ENCODE data around the gene MFSD6.

Gene MFSD6

DNA sequence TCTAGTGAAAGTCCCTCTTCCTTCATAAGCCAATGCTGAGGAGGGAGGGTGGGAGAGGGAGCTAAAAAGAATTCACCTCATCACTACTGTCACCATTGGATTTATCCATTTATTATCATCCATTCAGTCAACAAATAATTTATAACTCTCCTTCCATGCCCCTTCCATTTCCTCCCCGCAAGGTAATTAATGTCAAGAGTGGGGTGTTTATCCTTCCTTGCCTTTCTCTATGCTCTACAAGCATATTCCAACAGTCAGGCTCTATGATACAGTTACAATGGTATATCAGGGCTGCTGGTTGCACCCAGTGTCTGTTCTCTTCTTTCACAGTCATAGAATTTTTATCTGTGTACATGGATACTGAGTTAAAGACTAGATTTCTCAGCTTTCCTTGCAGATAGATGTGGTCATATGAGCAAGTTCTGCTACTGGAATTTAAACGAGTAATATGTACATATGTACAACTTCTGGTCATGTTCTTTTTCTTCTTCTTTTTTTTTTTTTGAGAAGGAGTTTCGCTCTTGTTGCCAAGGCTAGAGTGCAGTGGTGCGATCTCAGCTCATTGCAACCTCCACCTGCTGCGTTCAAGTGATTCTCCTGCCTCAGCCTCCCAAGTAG is 5.1 kb upstream of the MFSD6 start:
- no peak overlapping the region for H3K4me3 ChIP-seq (ENCODE audit: low read depth, low read length)
- DNase-seq (ENCODE audit: low read depth): no peak

DNA sequence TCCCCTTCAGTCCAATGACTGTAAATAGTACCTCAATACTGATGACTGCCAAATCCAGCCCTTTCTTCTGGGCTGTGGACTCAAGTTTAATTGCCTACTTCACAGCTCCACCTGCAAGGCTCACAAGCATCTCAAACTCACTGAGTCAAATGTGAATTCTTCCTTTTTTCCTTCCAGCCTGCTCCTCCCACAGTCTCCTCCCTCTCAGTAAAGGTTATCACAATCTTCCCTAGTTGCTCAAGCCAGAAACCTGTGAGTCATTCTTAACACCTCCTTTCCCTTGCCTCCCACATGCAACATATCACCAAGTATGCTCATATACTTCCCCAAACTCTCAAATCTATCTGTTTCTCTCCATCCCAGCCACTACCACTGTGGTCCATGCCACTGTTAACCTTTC is 3.7 kb upstream of the MFSD6 start:
- DNase-seq (ENCODE audit: low read depth): peak; percentile 3
- H3K4me3 ChIP-seq (ENCODE audit: low read depth, low read length): no peak overlapping the region

- no peak for DNase-seq (ENCODE audit: low read depth)
- no peak overlapping the region for H3K4me3 ChIP-seq (ENCODE audit: low read depth, low read length)
These were observed 3.1 kb upstream of the MFSD6 start for GRCh38 chr2:190405070-190405469.

- DNase-seq (ENCODE audit: low read depth): no peak
- no peak overlapping the region for H3K4me3 ChIP-seq (ENCODE audit: low read depth, low read length)
These were observed 2.2 kb upstream of the MFSD6 start for GRCh38 chr2:190405995-190406394.

GRCh38 chr2:190406805-190407204 is 1.4 kb upstream of the MFSD6 start:
- no peak for DNase-seq (ENCODE audit: low read depth)
- H3K4me3 ChIP-seq (ENCODE audit: low read depth, low read length): no peak overlapping the region

- H3K4me3 ChIP-seq (ENCODE audit: low read depth, low read length): no peak overlapping the region
- no peak for DNase-seq (ENCODE audit: low read depth)
These were observed 901 bp upstream of the MFSD6 start for GRCh38 chr2:190407246-190407661.

- no peak for DNase-seq (ENCODE audit: low read depth)
- H3K4me3 ChIP-seq (ENCODE audit: low read depth, low read length): peak overlapping the region; percentile 55
These were observed 550 bp downstream of the MFSD6 start for GRCh38 chr2:190408538-190409271.

GRCh38 chr2:190409616-190410015 is 1.5 kb downstream of the MFSD6 start:
- H3K4me3 ChIP-seq (ENCODE audit: low read depth, low read length): no peak overlapping the region
- DNase-seq (ENCODE audit: low read depth): no peak

GRCh38 chr2:190410166-190410565 is 2.0 kb downstream of the MFSD6 start:
- H3K4me3 ChIP-seq (ENCODE audit: low read depth, low read length): no peak overlapping the region
- no peak for DNase-seq (ENCODE audit: low read depth)

- DNase-seq (ENCODE audit: low read depth): no peak
- no peak overlapping the region for H3K4me3 ChIP-seq (ENCODE audit: low read depth, low read length)
These were observed 4.8 kb downstream of the MFSD6 start for GRCh38 chr2:190412966-190413365.

DNA sequence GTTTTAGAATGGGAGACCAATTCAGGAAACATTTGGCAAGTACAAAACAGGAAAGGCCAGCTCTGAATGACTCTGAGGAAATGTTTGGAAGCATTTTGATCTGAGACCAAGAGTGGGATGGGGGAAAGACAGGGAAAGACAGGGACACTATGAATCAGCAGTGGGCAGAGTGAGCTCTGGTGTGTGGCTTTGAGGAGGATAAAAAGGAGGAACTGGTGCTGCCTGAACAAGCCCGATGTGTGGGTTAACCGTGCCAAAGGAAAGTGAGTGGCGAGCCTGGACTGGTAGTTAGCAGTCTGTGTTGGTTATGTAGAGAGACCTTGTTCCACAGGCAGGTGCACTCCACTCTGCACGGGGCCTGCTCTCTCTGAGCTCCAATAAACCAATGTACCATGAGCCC is 5.3 kb downstream of the MFSD6 start:
- DNase-seq (ENCODE audit: low read depth): no peak
- H3K4me3 ChIP-seq (ENCODE audit: low read depth, low read length): no peak overlapping the region

DNA sequence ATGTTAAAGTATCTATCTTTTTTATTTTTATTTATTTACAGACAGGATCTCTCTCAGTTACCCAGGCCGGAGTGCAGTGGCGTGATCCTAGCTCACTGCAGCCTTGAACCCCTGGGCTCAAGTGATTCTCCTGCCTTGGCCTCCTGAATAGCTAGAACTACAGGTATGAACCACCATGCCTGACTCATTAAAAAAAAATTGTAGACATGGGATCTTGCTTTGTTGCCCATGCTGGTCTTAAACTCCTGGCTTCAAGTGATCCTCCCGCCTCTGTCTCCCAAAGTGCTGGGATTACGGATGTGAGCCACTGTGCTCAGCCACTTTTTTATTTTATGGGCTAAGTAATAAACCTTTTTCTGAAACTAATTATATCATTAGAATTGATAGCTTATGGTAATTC is 7.1 kb downstream of the MFSD6 start:
- DNase-seq (ENCODE audit: low read depth): no peak
- no peak overlapping the region for H3K4me3 ChIP-seq (ENCODE audit: low read depth, low read length)

GRCh38 chr2:190415794-190416775 is 7.9 kb downstream of the MFSD6 start:
- no peak for DNase-seq (ENCODE audit: low read depth)
- H3K4me3 ChIP-seq (ENCODE audit: low read depth, low read length): no peak overlapping the region

- no peak overlapping the region for H3K4me3 ChIP-seq (ENCODE audit: low read depth, low read length)
- no peak for DNase-seq (ENCODE audit: low read depth)
These were observed 9.1 kb downstream of the MFSD6 start for GRCh38 chr2:190417045-190417842.

DNA sequence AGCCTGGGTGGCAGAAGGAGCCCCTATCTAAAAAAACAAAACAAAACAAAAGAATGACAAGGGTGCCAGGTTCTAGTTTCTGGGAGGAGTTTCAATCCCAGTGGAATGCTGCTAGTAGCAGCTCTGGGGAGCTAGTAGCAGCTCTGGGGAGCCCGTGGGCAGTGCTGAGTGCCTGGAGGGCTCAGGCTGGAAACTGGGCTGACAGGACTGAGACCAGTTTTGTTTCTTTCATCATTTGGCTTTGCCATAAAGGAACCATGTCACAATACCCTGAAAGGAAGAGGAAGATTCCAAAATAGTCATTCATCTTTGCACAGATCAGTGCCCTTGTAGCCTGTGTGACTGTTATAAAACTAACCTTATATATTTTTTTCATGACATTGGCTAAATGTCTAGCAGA is 10.6 kb downstream of the MFSD6 start:
- no peak for DNase-seq (ENCODE audit: low read depth)
- no peak overlapping the region for H3K4me3 ChIP-seq (ENCODE audit: low read depth, low read length)

GRCh38 chr2:190420801-190421200 is 12.6 kb downstream of the MFSD6 start:
- H3K4me3 ChIP-seq (ENCODE audit: low read depth, low read length): no peak overlapping the region
- DNase-seq (ENCODE audit: low read depth): no peak

DNA sequence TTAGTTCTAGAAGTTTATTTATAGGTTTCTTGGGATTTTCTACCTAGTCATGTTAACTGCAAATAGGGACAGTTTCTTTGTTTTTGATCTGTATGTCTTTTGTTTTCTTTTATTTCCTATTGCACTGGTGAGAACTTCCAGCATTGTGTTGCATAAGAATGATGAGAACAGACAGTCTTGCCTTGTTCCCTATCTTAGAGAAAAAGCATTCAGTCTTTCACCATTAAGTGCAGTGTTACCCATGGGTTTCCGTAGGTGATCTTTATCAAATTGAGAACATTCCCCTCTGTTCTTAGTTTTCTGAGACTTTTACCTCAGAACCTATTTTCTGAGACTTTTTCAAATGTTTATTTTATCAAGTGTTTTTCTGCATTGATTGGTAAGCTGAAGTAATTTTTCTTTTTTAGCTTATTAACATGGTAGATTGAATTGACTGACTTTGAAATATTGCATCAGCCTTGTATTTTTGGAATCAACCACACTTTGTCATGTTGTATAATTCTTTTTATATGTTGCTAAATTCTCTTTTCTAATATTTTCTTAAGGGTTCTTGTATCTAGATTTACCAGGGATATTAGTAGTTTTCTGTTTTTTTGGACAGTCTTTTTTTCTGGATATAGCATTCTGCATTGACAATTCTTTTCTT is 17.2 kb downstream of the MFSD6 start:
- no peak for DNase-seq (ENCODE audit: low read depth)
- no peak overlapping the region for H3K4me3 ChIP-seq (ENCODE audit: low read depth, low read length)

DNA sequence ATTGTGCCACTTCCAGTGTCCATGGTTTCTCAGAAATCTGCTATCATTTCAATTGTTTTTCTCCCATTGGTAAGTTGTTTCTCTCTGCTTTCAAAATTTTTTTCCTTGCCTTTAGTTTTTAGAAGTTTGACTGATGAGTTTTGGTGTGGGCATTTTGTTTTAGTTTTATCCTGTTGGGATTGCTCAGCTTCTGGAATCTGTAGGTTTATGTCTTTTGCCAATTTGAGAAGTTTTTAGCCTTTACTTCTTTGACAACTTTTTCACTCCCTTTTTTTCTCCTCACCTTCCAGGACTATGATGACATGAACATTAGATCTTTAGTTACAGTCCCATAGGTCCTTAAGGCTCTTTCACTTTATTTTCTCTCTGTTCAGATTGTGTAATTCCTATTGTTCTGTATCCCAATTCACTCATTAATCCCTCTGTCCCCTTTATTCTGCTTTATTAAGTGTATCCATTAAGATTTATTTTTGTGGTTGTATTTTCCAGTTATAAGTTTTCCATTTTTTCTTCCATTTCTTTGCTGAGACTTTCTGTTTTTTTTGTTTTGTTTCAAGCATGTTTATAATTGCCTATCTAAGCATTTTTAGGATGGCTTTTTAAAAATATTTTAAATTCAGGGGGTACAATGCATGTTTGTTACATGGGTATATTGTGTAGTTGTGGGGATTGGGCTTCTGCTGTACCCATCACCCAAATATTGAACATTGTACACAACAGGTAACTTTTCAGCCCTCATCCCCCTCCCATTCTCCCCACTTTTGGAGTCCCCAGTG is 17.9 kb downstream of the MFSD6 start:
- DNase-seq (ENCODE audit: low read depth): no peak
- no peak overlapping the region for H3K4me3 ChIP-seq (ENCODE audit: low read depth, low read length)
